HG03521 (cell line): ENCODE results near the gene TRAF6.

Experiments used
- ATAC-seq: cut with Tn5 transposase; IDR thresholded peaks from one replicate; pipeline ENCODE4 v1.9.1; 2021; ENCODE audit warnings: mild to moderate bottlenecking, moderate library complexity; ENCODE audit not compliant: unreplicated experiment

Gene TRAF6

GRCh38 chr11:36460220-36460619, 49.9 kb downstream of the TRAF6 start:
- ATAC-seq, result no peak

- no peak for ATAC-seq
Measured at GRCh38 chr11:36459046-36459445, 51.0 kb downstream of the TRAF6 start.

DNA sequence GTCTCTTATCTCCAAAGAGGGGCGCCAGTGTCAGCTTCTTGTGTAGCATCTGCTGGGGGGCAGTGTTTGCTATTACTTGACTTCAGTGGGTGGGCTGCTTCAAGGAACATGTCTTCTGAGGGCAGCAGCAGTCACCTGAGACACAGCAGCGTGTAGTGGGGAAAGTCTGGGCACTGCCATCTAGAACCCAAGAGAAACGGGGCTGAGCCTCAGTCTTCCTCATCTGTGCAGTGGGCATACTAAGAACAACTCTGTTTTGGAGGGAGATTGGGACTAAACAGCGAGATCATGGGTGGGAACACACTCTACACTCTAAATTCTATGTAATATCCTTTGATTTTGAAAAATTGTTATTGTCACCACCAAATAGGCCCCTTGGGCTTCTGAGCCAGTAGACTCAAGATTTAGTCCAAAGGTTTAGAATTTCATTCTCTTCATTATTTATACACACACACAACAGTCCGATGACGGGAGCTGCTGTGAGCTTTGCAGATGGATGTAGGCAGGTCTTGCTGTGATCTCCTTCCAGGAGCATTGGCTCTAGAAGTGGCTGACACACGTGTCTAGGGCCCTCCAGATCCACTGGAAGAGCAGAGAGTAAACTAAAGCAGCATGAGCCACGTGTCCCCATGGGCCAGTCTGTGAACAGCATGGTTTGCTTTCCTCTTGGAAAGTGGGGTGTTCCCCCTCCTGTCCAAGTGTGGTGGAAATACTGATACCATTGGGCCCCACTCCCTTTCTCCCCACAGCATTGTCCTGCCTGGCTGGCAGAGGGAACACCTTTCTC, 51.8 kb downstream of the TRAF6 start:
- ATAC-seq, result no peak

GRCh38 chr11:36456156-36456555, 53.9 kb downstream of the TRAF6 start:
- ATAC-seq, result no peak

- no peak for ATAC-seq
Measured at GRCh38 chr11:36455658-36456111, 54.4 kb downstream of the TRAF6 start.

DNA sequence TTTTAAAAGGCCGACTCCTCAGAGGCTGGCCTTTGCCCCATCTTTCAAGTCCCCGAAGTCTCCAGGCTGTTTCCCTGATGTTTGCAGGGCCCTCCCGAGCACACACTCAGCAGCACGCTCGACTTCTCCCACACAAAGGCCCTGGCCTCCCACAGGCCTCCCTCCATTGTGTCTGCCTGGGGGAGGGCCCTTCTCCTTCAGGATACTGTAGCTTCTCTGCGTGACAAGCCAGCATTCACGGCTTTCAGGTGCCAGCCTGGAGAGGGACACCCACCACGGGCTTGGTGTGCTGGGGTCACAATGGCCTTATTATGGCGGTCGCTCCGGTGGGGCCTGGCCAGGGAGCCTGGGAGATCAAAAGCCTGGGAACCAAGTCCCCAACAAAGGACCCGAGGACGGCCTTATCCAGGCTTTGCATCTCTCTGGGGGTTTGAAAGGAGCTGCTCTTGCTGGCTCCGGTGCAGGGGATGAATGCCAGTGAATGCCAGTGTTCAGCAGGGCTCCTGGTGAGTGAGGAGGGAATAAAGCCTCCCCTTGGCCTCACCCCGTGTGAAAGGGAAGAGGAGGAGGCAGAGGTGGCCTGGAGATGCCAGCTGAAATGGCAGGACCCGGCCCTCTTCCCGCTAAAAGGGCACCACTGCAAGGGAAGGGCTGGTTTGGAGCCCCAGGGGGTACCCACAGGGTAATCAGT, 55.0 kb downstream of the TRAF6 start:
- no peak for ATAC-seq

GRCh38 chr11:36454551-36454940, 55.5 kb downstream of the TRAF6 start:
- ATAC-seq, result no peak

DNA sequence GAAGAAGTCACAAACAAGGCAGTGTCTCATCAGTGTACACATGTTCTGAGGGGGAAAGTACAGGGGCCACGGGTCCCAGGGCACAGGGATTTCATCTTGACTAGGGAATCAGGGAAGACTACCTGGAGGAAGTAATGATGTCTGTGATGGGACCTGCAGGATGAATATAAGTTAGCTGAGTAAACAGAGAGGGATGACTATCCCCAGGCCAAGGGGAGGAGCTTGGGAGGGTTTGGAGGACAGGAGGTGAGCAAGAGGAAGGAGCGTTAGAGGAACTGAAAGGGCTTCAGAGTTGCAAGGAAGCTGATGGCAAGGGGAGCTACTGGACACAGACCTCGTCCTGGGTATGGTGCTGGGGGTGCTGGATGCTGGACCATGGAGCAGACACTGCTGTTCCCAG, 56.4 kb downstream of the TRAF6 start:
- ATAC-seq, result no peak

DNA sequence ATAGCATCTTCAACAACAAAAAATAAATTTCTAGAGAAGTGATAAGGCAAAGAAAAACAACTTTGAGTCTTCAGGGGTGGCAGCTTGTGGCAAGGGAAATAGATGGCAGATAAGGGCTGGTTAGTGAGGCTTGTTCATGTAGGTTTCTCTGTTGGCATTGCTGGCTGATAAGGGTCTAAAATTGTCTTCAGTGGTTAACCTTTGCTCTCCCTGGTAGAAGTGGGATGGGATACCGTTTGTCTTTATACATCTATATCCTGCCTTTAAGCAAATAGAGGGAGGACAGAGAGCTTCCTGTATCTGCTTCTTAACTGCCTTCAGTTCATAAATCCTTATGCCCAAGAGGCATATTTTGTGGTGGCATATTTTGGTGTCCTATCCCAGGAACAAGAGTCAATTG, 57.1 kb downstream of the TRAF6 start:
- no peak for ATAC-seq

GRCh38 chr11:36452236-36452940, 57.7 kb downstream of the TRAF6 start:
- no peak for ATAC-seq

- ATAC-seq, result no peak
Measured at GRCh38 chr11:36451681-36452080, 58.4 kb downstream of the TRAF6 start.

- no peak for ATAC-seq
Measured at GRCh38 chr11:36451045-36451444, 59.0 kb downstream of the TRAF6 start.

GRCh38 chr11:36450110-36450572, 59.9 kb downstream of the TRAF6 start:
- no peak for ATAC-seq

GRCh38 chr11:36449561-36450096, 60.4 kb downstream of the TRAF6 start:
- no peak for ATAC-seq

GRCh38 chr11:36447947-36448346, 62.1 kb downstream of the TRAF6 start:
- ATAC-seq, result no peak

- no peak for ATAC-seq
Measured at GRCh38 chr11:36447514-36447913, 62.6 kb downstream of the TRAF6 start.

- no peak for ATAC-seq
Measured at GRCh38 chr11:36446135-36446534, 63.9 kb downstream of the TRAF6 start.

GRCh38 chr11:36443661-36444060, 66.4 kb downstream of the TRAF6 start:
- no peak for ATAC-seq

DNA sequence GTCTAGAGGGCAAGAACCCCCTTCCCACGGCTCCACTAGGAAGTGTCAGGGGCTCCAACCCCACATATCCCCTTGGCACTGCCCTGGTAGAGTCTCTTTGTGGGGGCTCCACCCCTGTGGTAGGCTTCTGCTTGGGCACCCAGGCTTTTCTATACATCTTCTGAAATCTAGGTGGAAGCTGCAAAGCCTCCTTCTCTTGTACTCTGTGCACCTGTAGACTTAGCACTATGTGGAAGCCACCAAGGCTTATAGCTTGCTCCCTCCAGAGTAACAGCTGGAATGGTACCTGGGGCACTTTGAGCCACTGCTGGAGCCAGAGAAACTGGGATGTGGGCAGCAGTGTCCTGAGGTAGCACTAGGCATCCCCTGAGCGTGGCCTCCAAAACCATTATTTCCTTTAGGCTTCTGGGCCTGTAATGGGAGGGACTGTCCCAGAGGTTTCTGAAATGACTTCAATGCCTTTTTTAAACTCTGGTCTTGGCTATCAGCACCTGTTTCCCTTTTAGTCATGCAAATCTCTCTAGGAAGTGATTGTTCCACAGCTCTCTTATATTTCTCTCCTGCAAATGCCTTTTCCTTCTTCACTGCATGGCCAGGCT, 68.4 kb downstream of the TRAF6 start:
- ATAC-seq, result peak; percentile 61

DNA sequence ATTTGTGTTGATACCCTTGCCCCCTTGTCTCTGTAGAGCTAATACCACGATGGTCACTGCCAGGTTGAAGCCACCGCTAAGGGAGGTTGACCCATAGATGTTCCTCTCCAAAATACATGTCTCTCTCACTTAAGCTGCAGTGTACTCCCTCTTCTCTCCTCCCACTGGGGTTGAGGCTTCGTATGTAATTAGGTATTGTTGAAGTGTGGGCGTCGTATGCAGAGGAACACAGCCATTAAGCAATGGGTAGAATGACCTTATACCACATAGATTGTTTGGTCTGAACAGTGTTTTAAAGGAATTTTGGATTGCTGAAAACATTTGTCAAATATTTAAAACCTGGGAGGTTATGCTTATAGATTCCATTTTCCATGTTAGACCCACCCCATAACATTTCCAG, 71.9 kb downstream of the TRAF6 start:
- no peak for ATAC-seq

DNA sequence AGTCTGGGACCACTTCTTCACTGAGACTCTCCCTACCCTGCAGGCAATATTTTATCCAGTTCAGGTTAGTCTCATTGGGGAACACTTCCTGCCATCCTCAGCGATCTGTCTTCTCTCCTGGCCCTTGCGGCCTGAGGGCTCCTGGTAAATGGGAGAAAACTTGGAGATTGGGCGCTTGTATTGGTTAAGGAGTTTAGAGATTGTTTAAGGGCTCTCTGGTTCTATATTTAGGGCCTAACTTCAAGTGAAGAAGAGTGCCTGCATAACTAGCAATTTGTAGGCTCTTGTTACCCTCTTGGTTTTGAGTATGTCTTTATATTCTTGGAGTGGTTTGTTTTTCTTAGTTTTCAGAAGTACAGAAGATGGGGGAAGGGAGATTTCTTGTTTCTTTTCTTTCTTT, 72.7 kb downstream of the TRAF6 start:
- ATAC-seq, result no peak
